ENCODE measurements around the gene KCMF1.

DNA sequence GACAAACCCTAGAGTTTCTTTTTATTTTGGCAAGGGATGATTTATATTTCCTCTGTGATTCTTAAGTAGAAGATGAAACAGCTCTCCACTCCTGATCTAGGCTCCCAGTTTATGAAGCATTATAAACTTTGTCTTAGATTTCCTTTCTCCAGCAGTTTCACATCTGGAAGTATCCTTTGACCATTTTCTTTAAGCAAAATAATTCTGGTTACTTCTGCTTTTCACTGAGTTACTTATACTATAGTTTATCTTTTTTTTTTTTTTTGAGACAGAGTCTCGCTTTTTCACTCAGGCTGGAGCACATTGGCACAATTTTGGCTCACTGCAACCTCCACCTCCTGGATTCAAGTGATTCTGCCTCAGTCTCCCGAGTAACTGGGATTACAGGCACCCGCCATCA is 45.5 kb downstream of the KCMF1 start:
- TF ChIP-seq, protein P1, sequence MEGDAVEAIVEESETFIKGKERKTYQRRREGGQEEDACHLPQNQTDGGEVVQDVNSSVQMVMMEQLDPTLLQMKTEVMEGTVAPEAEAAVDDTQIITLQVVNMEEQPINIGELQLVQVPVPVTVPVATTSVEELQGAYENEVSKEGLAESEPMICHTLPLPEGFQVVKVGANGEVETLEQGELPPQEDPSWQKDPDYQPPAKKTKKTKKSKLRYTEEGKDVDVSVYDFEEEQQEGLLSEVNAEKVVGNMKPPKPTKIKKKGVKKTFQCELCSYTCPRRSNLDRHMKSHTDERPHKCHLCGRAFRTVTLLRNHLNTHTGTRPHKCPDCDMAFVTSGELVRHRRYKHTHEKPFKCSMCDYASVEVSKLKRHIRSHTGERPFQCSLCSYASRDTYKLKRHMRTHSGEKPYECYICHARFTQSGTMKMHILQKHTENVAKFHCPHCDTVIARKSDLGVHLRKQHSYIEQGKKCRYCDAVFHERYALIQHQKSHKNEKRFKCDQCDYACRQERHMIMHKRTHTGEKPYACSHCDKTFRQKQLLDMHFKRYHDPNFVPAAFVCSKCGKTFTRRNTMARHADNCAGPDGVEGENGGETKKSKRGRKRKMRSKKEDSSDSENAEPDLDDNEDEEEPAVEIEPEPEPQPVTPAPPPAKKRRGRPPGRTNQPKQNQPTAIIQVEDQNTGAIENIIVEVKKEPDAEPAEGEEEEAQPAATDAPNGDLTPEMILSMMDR (IDR thresholded peaks at IDR 0.05): no peak
- no peak for TF ChIP-seq EZH2 (IDR thresholded peaks at IDR 0.05; ENCODE audit: borderline replicate concordance, insufficient read depth, low read depth, low read length, poor library complexity, severe bottlenecking)
